Mucosa of rectum (tissue), 2 donors: Measurements from ENCODE around the gene ASNSD1.
"Not testable (repeated sequence)": the region's sequence is repeated elsewhere in the genome, so short reads cannot be mapped to it uniquely, and the experiment has no call there.

Source experiments
- H3K27ac ChIP-seq, 2 donors: one replicate each; pipeline ENCODE4 v1.7.0; 2013; ENCODE audit warnings: inconsistent platforms in 2 of 2, low read depth in 2 of 2, low read length in 2 of 2
- H3K27me3 ChIP-seq, 2 donors: one replicate each; pipeline ENCODE4 v1.7.0; 2013; ENCODE audit warnings: low read length in 2 of 2; ENCODE audit not compliant: control insufficient read depth in 2 of 2, insufficient read depth in 2 of 2
- H3K36me3 ChIP-seq, 2 donors: one replicate each; pipeline ENCODE4 v1.7.0; 2013; ENCODE audit warnings: low read length in 2 of 2; ENCODE audit not compliant: control insufficient read depth in 2 of 2, insufficient read depth in 2 of 2
- H3K4me1 ChIP-seq, 2 donors: one replicate each; pipeline ENCODE4 v1.7.0; 2013; ENCODE audit warnings: low read length in 2 of 2, mild to moderate bottlenecking in 1 of 2; ENCODE audit not compliant: control insufficient read depth in 2 of 2, insufficient read depth in 2 of 2
- H3K4me3 ChIP-seq, 2 donors: one replicate each; pipeline ENCODE4 v1.7.0; 2013; ENCODE audit warnings: low read length in 2 of 2
- H3K9ac ChIP-seq, 2 donors: one replicate each; pipeline ENCODE4 v1.7.0; 2013; ENCODE audit warnings: low read length in 2 of 2, low read depth in 1 of 2, mild to moderate bottlenecking in 1 of 2
- H3K9me3 ChIP-seq, 2 donors: one replicate each; pipeline ENCODE4 v1.7.0; 2013; ENCODE audit warnings: low read length in 2 of 2; ENCODE audit not compliant: control insufficient read depth in 2 of 2
- donor health status: healthy.
- donor health status: Normal muscosa, but diverticular disease.

The ASNSD1 gene

GRCh38 chr2:189683348-189683747 is 22.1 kb downstream of the ASNSD1 start:
- Histone ChIP-seq H3K27ac (no peak overlapping the region), H3K9me3 (no peaks in the 10 kb centered on the region), H3K9ac (no peak overlapping the region), H3K4me1 (peaks cover 0 to 4% of the 10 kb centered on the region in 2 donors), H3K4me3 (no peak overlapping the region), H3K27me3 (no peaks in the 10 kb centered on the region), H3K36me3 (no peaks in the 10 kb centered on the region)

GRCh38 chr2:189684811-189685210 is 23.6 kb downstream of the ASNSD1 start:
- Histone ChIP-seq H3K4me3 (no peak overlapping the region), H3K4me1 (peaks cover 0 to 4% of the 10 kb centered on the region in 2 donors), H3K9ac (no peak overlapping the region), H3K27ac (no peak overlapping the region), H3K9me3 (no peaks in the 10 kb centered on the region), H3K36me3 (no peaks in the 10 kb centered on the region), H3K27me3 (no peaks in the 10 kb centered on the region)

GRCh38 chr2:189685540-189686229 is 24.4 kb downstream of the ASNSD1 start:
- no peak overlapping the region for H3K4me3 ChIP-seq
- H3K9me3 ChIP-seq: no peaks in the 10 kb centered on the region
- H3K27me3 ChIP-seq: no peaks in the 10 kb centered on the region
- no peaks in the 10 kb centered on the region for H3K36me3 ChIP-seq
- H3K27ac ChIP-seq: no peak overlapping the region
- no peak overlapping the region for H3K9ac ChIP-seq
- peaks cover 0 to 4% of the 10 kb centered on the region in 2 donors for H3K4me1 ChIP-seq

GRCh38 chr2:189687796-189688195 is 26.5 kb downstream of the ASNSD1 start:
- not testable (repeated sequence) for H3K4me1 ChIP-seq, H3K27me3 ChIP-seq, H3K27ac ChIP-seq, H3K4me3 ChIP-seq, H3K9ac ChIP-seq, H3K36me3 ChIP-seq, H3K9me3 ChIP-seq

- H3K4me1 ChIP-seq: no peaks in the 10 kb centered on the region
- no peaks in the 10 kb centered on the region for H3K27me3 ChIP-seq
- H3K9ac ChIP-seq: no peak overlapping the region
- H3K4me3 ChIP-seq: no peak overlapping the region
- H3K9me3 ChIP-seq: no peaks in the 10 kb centered on the region
- H3K27ac ChIP-seq: no peak overlapping the region
- H3K36me3 ChIP-seq: no peaks in the 10 kb centered on the region
Measured at GRCh38 chr2:189696223-189696622, 35.0 kb downstream of the ASNSD1 start.

- Histone ChIP-seq H3K27ac (no peak overlapping the region), H3K4me3 (peak overlapping the region in 1 of 2 donors; percentile 1), H3K9me3 (no peaks in the 10 kb centered on the region), H3K4me1 (no peaks in the 10 kb centered on the region), H3K36me3 (no peaks in the 10 kb centered on the region), H3K9ac (no peak overlapping the region), H3K27me3 (no peaks in the 10 kb centered on the region)
Measured at GRCh38 chr2:189698020-189698887, 37.0 kb downstream of the ASNSD1 start.

GRCh38 chr2:189700681-189701080 is 39.4 kb downstream of the ASNSD1 start:
- Histone ChIP-seq H3K27me3 (no peaks in the 10 kb centered on the region), H3K4me1 (no peaks in the 10 kb centered on the region), H3K9ac (no peak overlapping the region), H3K27ac (no peak overlapping the region), H3K36me3 (peaks cover 2 to 4% of the 10 kb centered on the region in 2 donors), H3K4me3 (no peak overlapping the region), H3K9me3 (no peaks in the 10 kb centered on the region)

GRCh38 chr2:189702071-189702470 is 40.8 kb downstream of the ASNSD1 start:
- Histone ChIP-seq H3K9ac (no peak overlapping the region), H3K36me3 (peaks cover 2 to 11% of the 10 kb centered on the region in 2 donors), H3K4me1 (no peaks in the 10 kb centered on the region), H3K27ac (no peak overlapping the region), H3K9me3 (no peaks in the 10 kb centered on the region), H3K4me3 (no peak overlapping the region), H3K27me3 (no peaks in the 10 kb centered on the region)

GRCh38 chr2:189709501-189710221 is 48.4 kb downstream of the ASNSD1 start:
- Histone ChIP-seq H3K36me3 (peaks cover 2 to 13% of the 10 kb centered on the region in 2 donors), H3K9me3 (no peaks in the 10 kb centered on the region), H3K27ac (no peak overlapping the region), H3K27me3 (no peaks in the 10 kb centered on the region), H3K9ac (no peak overlapping the region), H3K4me1 (no peaks in the 10 kb centered on the region), H3K4me3 (no peak overlapping the region)

GRCh38 chr2:189717593-189717992 is 56.3 kb downstream of the ASNSD1 start:
- H3K36me3 ChIP-seq, H3K9ac ChIP-seq, H3K4me1 ChIP-seq, H3K4me3 ChIP-seq, H3K27me3 ChIP-seq, H3K9me3 ChIP-seq, H3K27ac ChIP-seq: not testable (repeated sequence)
